CD1c-positive myeloid dendritic cell (primary cell): Measurements from ENCODE around the gene RFTN1.

Source experiments
- DNase-seq: peaks from one replicate; pipeline ENCODE4 v3.0.0-alpha.2; 2016; ENCODE audit errors: extremely low spot score

Gene RFTN1

DNA sequence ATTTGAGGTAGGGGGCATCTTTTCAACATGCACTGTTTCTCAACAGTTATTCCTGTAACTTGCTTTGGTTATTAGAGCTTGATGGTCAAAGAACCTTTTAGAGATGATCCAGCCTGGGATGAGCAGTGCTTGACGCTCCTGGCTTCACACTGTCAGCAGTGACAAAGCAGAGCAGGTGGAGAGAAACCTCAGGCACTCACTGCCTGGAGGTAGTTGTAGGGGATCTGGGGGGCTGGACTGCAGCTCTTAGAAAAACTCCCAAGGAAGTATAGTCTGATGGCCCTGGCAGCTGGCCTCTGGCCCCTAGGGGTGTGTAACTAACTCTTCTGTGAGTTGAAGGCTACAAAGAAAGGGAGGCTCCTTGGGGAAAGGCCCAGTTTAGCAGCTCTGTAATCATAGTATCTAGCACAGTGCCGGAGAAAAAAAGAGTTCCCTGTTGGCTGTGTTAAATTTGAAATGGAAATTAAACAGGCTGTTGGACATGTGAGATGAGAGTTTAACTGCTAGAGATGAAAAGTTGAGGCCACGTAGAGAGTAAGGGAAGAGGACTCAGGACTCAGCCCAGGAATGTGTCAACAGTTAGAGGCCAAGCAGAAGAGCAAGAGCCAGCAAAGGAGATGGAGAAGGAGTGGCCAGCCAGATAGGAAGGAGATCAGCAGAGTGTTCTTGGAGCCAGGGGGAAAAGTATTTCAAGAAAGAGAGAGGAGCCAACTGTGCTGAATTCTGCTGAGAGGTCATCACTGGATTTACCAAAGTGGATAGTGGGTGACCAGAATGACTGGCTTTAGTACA lies 234.3 kb downstream of the RFTN1 start:
- DNase-seq, result no peak

DNA sequence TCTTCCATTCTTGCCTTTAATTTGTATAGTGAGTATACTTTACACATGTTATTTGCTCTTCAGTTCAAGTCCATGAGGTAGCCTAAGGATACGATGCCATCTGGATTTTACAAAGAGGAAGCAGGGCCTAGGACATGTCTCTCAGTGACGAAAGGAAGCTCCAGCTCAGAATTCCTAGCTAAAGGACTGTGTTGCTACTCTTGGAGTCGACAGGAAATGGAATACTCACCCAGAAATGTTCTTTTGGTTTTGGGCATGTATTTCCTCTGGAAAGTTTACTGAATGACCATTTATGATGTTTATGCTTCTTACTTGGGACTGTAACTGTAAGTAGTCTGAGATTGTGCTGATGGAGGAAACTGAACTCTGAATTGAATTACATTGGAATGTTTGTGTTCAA lies 236.0 kb downstream of the RFTN1 start:
- DNase-seq, result no peak

DNA sequence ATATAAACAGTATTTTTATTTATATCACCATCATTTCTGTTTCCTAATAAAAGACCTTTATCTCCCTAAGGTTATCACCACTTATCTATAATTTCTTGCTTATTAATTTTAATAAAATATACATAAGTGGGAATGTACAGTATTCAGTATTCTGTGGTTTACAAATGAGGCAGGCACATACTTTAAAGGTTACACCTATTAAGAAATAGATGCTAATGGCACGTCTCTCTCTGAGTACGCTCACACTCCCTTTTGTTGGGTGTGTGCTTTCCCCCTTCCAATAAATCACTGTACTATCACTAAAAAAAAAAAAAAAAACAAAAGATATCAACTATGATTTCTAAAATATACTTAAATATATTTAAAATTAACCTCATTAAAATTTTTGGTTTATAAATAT lies 239.6 kb downstream of the RFTN1 start:
- no peak for DNase-seq

DNA sequence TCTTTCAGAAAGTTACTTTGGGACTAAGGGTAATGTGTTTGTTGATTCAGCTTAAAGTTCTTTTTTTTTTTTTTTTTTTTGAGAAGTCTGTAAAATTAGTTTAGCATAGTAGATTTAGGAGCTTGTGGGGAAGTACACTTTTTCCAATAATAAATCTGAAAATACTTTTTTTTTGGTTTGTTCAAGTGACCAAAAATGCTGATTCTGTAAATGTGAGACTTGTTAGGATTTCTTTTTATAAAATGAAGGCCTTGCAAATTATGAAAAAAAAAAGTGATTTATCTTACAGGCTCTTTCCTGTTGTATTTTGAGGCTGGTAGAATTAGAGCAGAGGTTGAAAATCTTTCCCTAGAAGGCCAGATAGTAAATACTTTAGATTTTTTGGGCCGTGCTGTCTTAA lies 240.9 kb downstream of the RFTN1 start:
- DNase-seq, result no peak

DNA sequence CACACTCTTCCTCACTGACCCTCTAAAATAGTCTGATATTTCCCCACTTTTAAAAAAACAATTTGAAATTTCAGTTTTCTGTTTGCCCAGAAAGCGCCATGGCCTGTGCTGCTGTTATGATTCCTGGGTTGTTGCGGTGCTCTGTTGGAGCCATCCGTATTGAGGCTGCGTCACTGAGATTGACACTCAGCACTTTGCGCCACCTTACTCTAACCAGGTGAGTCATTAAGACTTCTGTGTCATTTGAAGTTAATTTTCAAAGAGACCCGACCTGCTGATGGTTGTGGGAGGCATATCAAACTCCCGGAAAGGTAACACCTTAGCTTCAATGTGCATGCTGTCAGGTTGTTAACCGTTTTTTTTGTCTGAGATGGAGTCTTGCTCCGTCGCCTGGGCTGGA lies 242.6 kb downstream of the RFTN1 start:
- DNase-seq, result no peak

GRCh38 chr3:16266714-16267113 lies 246.8 kb downstream of the RFTN1 start:
- no peak for DNase-seq
